Stimulated activated CD4-positive, alpha-beta T cell treated with anti-CD3 and anti-CD28 coated beads, Interleukin-1b, Interleukin-23, amount 100 ng/mL, for 24 hours (primary cell): ENCODE results near the gene AFDN.

Experiments
- DNase-seq, 4 experiments: peaks; one replicate each; pipeline ENCODE4 v3.0.0-alpha.2; 2020; ENCODE audit warnings: low read depth in 4 of 4, low spot score in 1 of 4

The AFDN gene

GRCh38 chr6:167918548-167919278 is 92.0 kb downstream of the AFDN start:
- DNase-seq: no peak

GRCh38 chr6:167919349-167919748 is 92.6 kb downstream of the AFDN start:
- no peak for DNase-seq

GRCh38 chr6:167920165-167920564 is 93.5 kb downstream of the AFDN start:
- no peak for DNase-seq

- DNase-seq: no peak
Measured at GRCh38 chr6:167921831-167922230, 95.1 kb downstream of the AFDN start.

- no peak for DNase-seq
Measured at GRCh38 chr6:167925026-167925425, 98.3 kb downstream of the AFDN start.

GRCh38 chr6:167927246-167927645 is 100.5 kb downstream of the AFDN start:
- no peak for DNase-seq

- no peak for DNase-seq
Measured at GRCh38 chr6:167928111-167928510, 101.4 kb downstream of the AFDN start.

GRCh38 chr6:167930295-167930694 is 103.6 kb downstream of the AFDN start:
- DNase-seq: no peak

GRCh38 chr6:167932468-167933276 is 106.0 kb downstream of the AFDN start:
- no peak for DNase-seq

GRCh38 chr6:167933290-167933689 is 106.6 kb downstream of the AFDN start:
- no peak for DNase-seq

- DNase-seq: no peak
Measured at GRCh38 chr6:167933847-167934246, 107.1 kb downstream of the AFDN start.

- no peak for DNase-seq
Measured at GRCh38 chr6:167934426-167934864, 107.7 kb downstream of the AFDN start.

- DNase-seq: no peak
Measured at GRCh38 chr6:167936051-167936450, 109.3 kb downstream of the AFDN start.

GRCh38 chr6:167937301-167937700 is 110.6 kb downstream of the AFDN start:
- no peak for DNase-seq

GRCh38 chr6:167937948-167938911 is 111.5 kb downstream of the AFDN start:
- DNase-seq: no peak

GRCh38 chr6:167941822-167942221 is 115.1 kb downstream of the AFDN start:
- DNase-seq: no peak

GRCh38 chr6:167944130-167944529 is 117.4 kb downstream of the AFDN start:
- DNase-seq: no peak

- no peak for DNase-seq
Measured at GRCh38 chr6:167946007-167946406, 119.3 kb downstream of the AFDN start.

GRCh38 chr6:167946604-167947003 is 119.9 kb downstream of the AFDN start:
- DNase-seq: no peak

GRCh38 chr6:167947716-167948115 is 121.0 kb downstream of the AFDN start:
- no peak for DNase-seq

GRCh38 chr6:167948716-167949115 is 122.0 kb downstream of the AFDN start:
- DNase-seq: no peak
